PFSK-1 (cell line): ENCODE measurements around the gene CYB5R4.

ENCODE experiments used
- FOXP2 ChIP-seq: optimal IDR thresholded peaks from 2 replicates; pipeline ENCODE3; 2011; ENCODE audit warnings: borderline replicate concordance, control low read depth, inconsistent platforms; ENCODE audit not compliant: insufficient read depth; ENCODE audit errors: extremely low read length, extremely low read depth
- POLR2AphosphoS5 ChIP-seq: IDR thresholded peaks from 2 replicates; pipeline ENCODE4 v1.6.1; 2012; ENCODE audit warnings: low read depth, mild to moderate bottlenecking, control low read depth, low read length, moderate library complexity
- REST ChIP-seq, 2 experiments: IDR thresholded peaks; 2 replicates each; pipeline versions ENCODE4 v1.6.1 to v1.8.0; 2011 to 2012; ENCODE audit warnings: low read depth in 2 of 2, low read length in 2 of 2, control low read depth in 1 of 2, inconsistent platforms in 1 of 2, mild to moderate bottlenecking in 1 of 2, moderate library complexity in 1 of 2; ENCODE audit not compliant: insufficient read depth in 1 of 2
- SIN3A ChIP-seq: IDR thresholded peaks from 2 replicates; pipeline ENCODE4 v1.6.1; 2012; ENCODE audit warnings: mild to moderate bottlenecking, low read length, moderate library complexity, borderline replicate concordance; ENCODE audit not compliant: insufficient read depth
- TAF1 ChIP-seq: IDR thresholded peaks from 2 replicates; pipeline ENCODE4 v1.6.1; 2012; ENCODE audit warnings: low read length, control low read depth, borderline replicate concordance; ENCODE audit not compliant: insufficient read depth

CYB5R4 gene

GRCh38 chr6:83824388-83824801 is 35.1 kb upstream of the CYB5R4 start:
- TF ChIP-seq POLR2AphosphoS5 (no peak), FOXP2 (no peak), SIN3A (no peak)

GRCh38 chr6:83824831-83825230 is 34.7 kb upstream of the CYB5R4 start:
- TF ChIP-seq REST (IDR thresholded peaks at IDR 0.05; ENCODE audit: insufficient read depth in 1 of 2, low read depth in 2 of 2, low read length in 2 of 2) (no peak), POLR2AphosphoS5 (no peak), SIN3A (no peak), FOXP2 (no peak), TAF1 (no peak)

- TF ChIP-seq SIN3A, result no peak
- TF ChIP-seq TAF1, result no peak
These were observed 32.4 kb upstream of the CYB5R4 start for GRCh38 chr6:83827050-83827449.

- TF ChIP-seq SIN3A (no peak), REST (IDR thresholded peaks at IDR 0.05; ENCODE audit: insufficient read depth in 1 of 2, low read depth in 2 of 2, low read length in 2 of 2) (no peak), FOXP2 (no peak), TAF1 (no peak), POLR2AphosphoS5 (no peak)
These were observed 20.8 kb upstream of the CYB5R4 start for GRCh38 chr6:83838727-83839126.

- TF ChIP-seq TAF1 (no peak), SIN3A (no peak), FOXP2 (no peak), REST (IDR thresholded peaks at IDR 0.05; ENCODE audit: insufficient read depth in 1 of 2, low read depth in 2 of 2, low read length in 2 of 2) (no peak), POLR2AphosphoS5 (no peak)
These were observed 15.3 kb upstream of the CYB5R4 start for GRCh38 chr6:83844170-83844569.

- no peak for TF ChIP-seq SIN3A
- no peak for TF ChIP-seq TAF1
- TF ChIP-seq FOXP2, result no peak
- no peak for TF ChIP-seq REST (IDR thresholded peaks at IDR 0.05; ENCODE audit: insufficient read depth in 1 of 2, low read depth in 2 of 2, low read length in 2 of 2)
- TF ChIP-seq POLR2AphosphoS5, result no peak
These were observed 13.2 kb upstream of the CYB5R4 start for GRCh38 chr6:83846291-83846690.
